ENCODE data around the gene LAPTM5. TPM values are rescaled to one million over a fixed set of nuclear protein-coding genes. Genes with fewer than 3 reads are reported as not detected.

Gene LAPTM5
- total RNA-seq, 1 experiment from 2014 or later, result not detected

GRCh38 chr1:30765556-30766434 is 8.2 kb upstream of the LAPTM5 start:
- BruUV-seq (replicated peaks), result no TSS peak
- H3K36me3 Mint-ChIP-seq (ENCODE audit: insufficient read depth, unreplicated experiment), result no peaks in the 10 kb centered on the region
- CTCF ChIA-PET, result interaction anchor here (0.5 kb wide), 1 partner anchor 47 kb away, joined by 7 read pairs; no protein-coding TSS in a partner anchor
- intact Hi-C loops (cut with micrococcal nuclease; ENCODE audit: unreplicated experiment), result no loop called here
- no peaks in the 10 kb centered on the region for H3K4me1 Mint-ChIP-seq (ENCODE audit: low read depth, unreplicated experiment)
- DNase-seq, result no peak
- peaks cover 20% of the 10 kb centered on the region for H3K27me3 Mint-ChIP-seq (ENCODE audit: unreplicated experiment)
- no peak overlapping the region for H3K4me3 Mint-ChIP-seq (ENCODE audit: low read depth, unreplicated experiment)
- TF ChIP-seq, protein P1, sequence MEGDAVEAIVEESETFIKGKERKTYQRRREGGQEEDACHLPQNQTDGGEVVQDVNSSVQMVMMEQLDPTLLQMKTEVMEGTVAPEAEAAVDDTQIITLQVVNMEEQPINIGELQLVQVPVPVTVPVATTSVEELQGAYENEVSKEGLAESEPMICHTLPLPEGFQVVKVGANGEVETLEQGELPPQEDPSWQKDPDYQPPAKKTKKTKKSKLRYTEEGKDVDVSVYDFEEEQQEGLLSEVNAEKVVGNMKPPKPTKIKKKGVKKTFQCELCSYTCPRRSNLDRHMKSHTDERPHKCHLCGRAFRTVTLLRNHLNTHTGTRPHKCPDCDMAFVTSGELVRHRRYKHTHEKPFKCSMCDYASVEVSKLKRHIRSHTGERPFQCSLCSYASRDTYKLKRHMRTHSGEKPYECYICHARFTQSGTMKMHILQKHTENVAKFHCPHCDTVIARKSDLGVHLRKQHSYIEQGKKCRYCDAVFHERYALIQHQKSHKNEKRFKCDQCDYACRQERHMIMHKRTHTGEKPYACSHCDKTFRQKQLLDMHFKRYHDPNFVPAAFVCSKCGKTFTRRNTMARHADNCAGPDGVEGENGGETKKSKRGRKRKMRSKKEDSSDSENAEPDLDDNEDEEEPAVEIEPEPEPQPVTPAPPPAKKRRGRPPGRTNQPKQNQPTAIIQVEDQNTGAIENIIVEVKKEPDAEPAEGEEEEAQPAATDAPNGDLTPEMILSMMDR (IDR thresholded peaks at IDR 0.05; ENCODE audit: unreplicated experiment), result no peak
- H3K27ac Mint-ChIP-seq (ENCODE audit: unreplicated experiment), result no peak overlapping the region
- H3K9me3 Mint-ChIP-seq (ENCODE audit: low read depth, unreplicated experiment), result no peaks in the 10 kb centered on the region

GRCh38 chr1:30764939-30765555 is 7.5 kb upstream of the LAPTM5 start:
- DNase-seq, result no peak
- BruUV-seq (replicated peaks), result no TSS peak
- CTCF ChIA-PET, result no interaction called here
- intact Hi-C loops (cut with micrococcal nuclease; ENCODE audit: unreplicated experiment), result no loop called here
- Mint-ChIP-seq H3K4me1 (ENCODE audit: low read depth, unreplicated experiment) (no peaks in the 10 kb centered on the region), H3K4me3 (ENCODE audit: low read depth, unreplicated experiment) (no peak overlapping the region), H3K27me3 (ENCODE audit: unreplicated experiment) (peaks cover 13% of the 10 kb centered on the region), H3K27ac (ENCODE audit: unreplicated experiment) (no peak overlapping the region), H3K9me3 (ENCODE audit: low read depth, unreplicated experiment) (no peaks in the 10 kb centered on the region), H3K36me3 (ENCODE audit: insufficient read depth, unreplicated experiment) (no peaks in the 10 kb centered on the region)
- TF ChIP-seq, protein P1 (IDR thresholded peaks at IDR 0.05; ENCODE audit: unreplicated experiment), result no peak

DNA sequence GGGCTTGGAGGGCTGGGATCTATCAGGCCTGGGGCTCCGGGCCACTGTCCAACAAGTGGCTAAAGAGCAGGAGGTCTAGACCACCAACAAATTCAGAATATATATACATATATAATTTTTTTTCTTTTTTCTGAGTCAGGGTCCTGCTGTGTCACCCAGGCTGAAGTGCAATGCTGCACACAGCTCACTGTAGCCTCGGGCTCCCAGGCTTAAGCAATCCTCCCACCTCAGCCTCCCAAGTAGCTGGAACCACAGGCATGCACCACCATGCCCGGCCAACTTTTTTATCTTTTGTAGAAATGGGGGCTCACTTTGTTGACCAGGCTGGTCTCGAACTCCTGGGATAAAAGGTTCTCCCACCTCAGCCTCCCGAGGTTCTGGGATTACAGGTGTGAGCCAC is 6.8 kb upstream of the LAPTM5 start:
- DNase-seq, result no peak
- no TSS peak for BruUV-seq (replicated peaks)
- no peak overlapping the region for H3K4me3 Mint-ChIP-seq (ENCODE audit: low read depth, unreplicated experiment)
- H3K4me1 Mint-ChIP-seq (ENCODE audit: low read depth, unreplicated experiment), result no peaks in the 10 kb centered on the region
- TF ChIP-seq, protein P1 (IDR thresholded peaks at IDR 0.05; ENCODE audit: unreplicated experiment), result no peak
- H3K9me3 Mint-ChIP-seq (ENCODE audit: low read depth, unreplicated experiment), result no peaks in the 10 kb centered on the region
- no peak overlapping the region for H3K27ac Mint-ChIP-seq (ENCODE audit: unreplicated experiment)
- no peaks in the 10 kb centered on the region for H3K36me3 Mint-ChIP-seq (ENCODE audit: insufficient read depth, unreplicated experiment)
- CTCF ChIA-PET, result no interaction called here
- peaks cover 6% of the 10 kb centered on the region for H3K27me3 Mint-ChIP-seq (ENCODE audit: unreplicated experiment)
- intact Hi-C loops (cut with micrococcal nuclease; ENCODE audit: unreplicated experiment), result no loop called here

GRCh38 chr1:30763651-30764248 is 6.2 kb upstream of the LAPTM5 start:
- CTCF ChIA-PET, result no interaction called here
- no TSS peak for BruUV-seq (replicated peaks)
- Mint-ChIP-seq H3K4me1 (ENCODE audit: low read depth, unreplicated experiment) (no peaks in the 10 kb centered on the region), H3K27ac (ENCODE audit: unreplicated experiment) (no peak overlapping the region), H3K9me3 (ENCODE audit: low read depth, unreplicated experiment) (no peaks in the 10 kb centered on the region), H3K4me3 (ENCODE audit: low read depth, unreplicated experiment) (no peak overlapping the region), H3K36me3 (ENCODE audit: insufficient read depth, unreplicated experiment) (no peaks in the 10 kb centered on the region), H3K27me3 (ENCODE audit: unreplicated experiment) (no peaks in the 10 kb centered on the region)
- intact Hi-C loops (cut with micrococcal nuclease; ENCODE audit: unreplicated experiment), result no loop called here
- DNase-seq, result no peak
- TF ChIP-seq, protein P1 (IDR thresholded peaks at IDR 0.05; ENCODE audit: unreplicated experiment), result no peak
